Anterior cingulate cortex (tissue), 58 donors: ENCODE measurements around the gene SEC24D.
"Not testable (repeated sequence)": the region's sequence is repeated elsewhere in the genome, so short reads cannot be mapped to it uniquely, and the experiment has no call there.

ENCODE experiments used
- DNase-seq, 58 donors: peaks; one replicate each; lab custom pipeline; 2025; lab: John Stamatoyannopoulos, UW

The SEC24D gene

GRCh38 chr4:118776955-118777640, 58.8 kb downstream of the SEC24D start:
- DNase-seq = not testable (repeated sequence)

DNA sequence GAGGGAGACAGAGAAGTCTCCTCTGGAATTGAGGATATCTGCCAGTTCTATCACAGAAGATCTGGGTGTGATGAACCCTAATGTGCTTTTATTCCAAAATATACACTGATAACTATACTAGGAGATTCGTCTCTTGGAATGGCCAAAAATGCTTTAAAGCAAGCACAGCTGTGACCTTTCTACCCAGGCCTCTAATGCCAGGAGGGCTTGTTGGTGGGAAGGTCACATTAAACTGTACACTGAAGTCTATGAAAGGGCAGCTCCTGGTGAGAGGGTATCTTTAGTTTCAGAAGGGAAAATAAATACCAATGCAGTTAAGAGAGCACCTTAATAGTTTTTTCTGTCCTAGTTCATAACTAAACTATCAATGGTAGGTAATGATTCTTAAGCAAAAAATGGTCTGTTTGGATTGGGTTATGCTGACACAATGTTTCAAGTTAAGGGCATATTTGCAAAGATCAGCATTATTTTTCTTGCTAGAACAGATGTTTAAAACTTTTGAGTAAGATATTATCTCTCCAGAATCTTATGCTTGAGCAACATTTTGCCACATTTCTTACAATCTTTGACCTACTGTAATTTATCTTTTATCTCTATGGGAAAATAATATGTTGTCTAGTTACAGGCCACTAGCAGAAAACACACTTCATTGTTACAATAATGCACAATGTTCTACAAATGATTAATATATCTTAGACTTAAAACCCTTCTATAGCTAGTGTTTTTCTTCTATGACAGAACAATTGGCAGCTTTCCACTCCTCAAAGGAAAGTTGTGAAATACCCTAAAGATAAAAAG, 59.6 kb downstream of the SEC24D start:
- no peak for DNase-seq

- no peak for DNase-seq
Observed at GRCh38 chr4:118775405-118775804, 60.5 kb downstream of the SEC24D start.

DNA sequence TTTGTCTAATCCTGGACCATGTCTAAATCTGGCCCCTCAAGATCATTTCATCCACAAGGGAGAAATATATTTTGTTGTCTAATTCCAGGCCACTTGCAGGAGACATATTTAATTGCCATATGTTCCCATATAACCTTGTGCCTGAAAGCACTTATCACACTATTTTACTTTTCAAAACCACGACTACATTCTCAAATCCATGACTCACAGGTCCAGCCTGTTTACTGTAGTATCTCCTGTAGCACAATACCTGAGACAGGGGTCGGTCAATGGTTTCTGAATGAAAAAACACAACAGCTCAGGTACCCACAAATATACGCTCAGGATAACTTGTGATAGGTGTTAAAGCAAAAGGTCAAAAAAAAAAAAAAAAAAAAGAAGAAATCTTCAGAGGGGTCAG, 60.9 kb downstream of the SEC24D start:
- no peak for DNase-seq

DNA sequence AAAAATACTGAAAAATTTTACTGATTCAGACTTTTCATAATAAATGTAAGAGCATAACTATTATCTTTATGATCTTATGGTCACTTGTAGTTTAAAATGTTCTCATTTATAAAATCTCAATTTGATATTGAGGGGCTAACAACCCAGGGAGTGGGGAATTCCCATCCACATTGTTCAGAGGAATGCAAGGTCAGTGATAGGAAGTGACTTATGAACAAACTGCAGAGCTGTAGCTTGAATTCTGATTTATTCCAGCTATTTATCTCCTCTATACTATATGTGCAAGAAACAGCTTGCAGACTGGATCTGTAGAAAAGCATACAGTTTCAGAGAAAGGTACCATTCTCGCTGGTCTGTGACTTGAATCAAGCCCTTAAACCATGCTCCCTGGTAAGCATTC, 61.6 kb downstream of the SEC24D start:
- no peak for DNase-seq

DNA sequence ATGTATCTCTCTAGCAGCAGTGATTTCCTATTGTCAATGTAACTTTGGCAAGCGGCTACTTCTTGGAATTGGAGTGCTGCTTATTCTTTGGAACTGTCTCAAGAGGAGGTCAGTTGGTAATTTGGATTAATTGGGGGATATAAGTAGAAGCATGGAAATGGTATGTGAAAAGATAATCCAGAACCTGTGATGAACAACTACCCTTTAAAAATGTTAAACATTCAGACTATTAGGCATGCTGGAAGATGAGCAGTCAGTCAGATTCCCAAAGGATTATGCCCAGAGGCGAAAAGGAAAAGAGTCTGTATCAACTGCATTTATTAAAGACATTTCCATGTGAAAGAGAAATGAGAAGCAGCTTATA, 62.5 kb downstream of the SEC24D start:
- no peak for DNase-seq

- DNase-seq = no peak
Observed at GRCh38 chr4:118772767-118773428, 63.0 kb downstream of the SEC24D start.

DNA sequence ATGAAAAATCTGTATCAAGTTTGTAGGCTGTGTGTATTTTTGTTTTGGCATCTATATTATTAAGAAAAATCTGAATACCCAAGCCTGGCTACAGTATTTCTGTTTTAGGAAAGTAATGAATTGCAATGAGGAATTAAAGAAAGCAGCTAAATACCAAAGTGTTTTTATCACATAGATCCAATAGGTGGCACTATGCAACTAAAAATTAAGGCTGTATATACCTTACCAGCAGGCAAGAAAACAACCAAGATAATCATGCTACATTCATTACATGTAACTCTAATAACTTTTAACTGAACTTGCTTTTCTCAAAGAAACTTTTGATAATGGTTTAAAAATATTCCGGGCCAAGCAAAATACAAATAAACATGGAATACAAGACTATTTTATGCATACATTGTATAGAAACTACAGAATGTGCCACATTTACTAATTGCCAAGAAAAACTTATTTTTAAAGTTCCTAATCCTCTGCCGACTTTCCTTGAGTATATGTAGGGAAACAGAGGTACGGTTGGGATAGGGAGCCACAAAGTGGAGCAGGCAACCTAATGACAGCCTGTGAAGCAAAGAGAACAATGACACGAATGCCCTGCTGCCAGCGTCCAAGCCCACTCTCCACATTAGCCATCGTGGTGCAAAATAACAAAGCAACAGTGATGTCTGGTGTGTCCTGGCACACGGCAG, 63.7 kb downstream of the SEC24D start:
- DNase-seq = peak in 1 of 58 donors; percentile 19

DNA sequence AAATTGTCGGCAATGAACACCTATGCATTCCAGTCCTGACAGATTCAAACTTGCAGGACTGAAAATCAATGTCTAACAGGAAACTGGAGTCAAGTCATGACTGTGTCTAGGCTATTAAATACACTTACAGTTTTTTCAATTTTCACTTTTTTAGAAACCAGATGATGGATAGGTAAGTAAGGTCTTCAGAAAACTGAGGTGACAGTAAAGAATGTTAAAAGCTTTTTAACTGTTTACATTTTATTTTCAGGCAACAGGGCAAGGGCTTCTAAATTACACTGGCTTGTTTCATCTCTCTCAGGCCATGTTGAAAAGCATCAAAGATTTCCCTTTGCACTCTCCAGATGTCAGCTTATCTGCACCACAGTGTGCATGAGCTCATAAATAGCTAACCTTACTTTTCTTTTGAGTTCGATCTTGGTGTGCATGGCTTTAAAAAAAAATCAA, 65.2 kb downstream of the SEC24D start:
- DNase-seq = no peak

- DNase-seq = no peak
Observed at GRCh38 chr4:118769161-118769560, 66.8 kb downstream of the SEC24D start.

DNA sequence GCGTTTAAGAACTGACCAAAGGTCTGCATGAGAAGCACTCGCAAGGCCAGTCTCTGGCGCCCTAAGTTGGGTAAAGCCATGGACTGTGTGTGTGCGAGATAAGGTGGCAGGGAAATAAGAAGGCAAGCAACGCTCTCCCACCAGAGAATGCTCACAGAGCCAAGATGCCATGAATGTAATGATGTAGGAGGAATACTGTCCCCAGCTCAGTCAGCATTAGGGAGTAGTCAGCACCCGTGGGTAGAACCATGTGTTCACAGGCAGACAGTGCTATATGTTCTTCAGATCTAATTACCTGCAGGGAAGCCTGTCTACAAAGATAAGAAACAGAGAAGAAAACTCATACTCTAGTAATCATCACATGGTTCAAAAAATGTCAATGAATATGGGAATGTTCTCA, 68.8 kb downstream of the SEC24D start:
- peak in 5 of 58 donors; percentile 1 to 14 (median 6) for DNase-seq

GRCh38 chr4:118765399-118765798, 70.5 kb downstream of the SEC24D start:
- no peak for DNase-seq

DNA sequence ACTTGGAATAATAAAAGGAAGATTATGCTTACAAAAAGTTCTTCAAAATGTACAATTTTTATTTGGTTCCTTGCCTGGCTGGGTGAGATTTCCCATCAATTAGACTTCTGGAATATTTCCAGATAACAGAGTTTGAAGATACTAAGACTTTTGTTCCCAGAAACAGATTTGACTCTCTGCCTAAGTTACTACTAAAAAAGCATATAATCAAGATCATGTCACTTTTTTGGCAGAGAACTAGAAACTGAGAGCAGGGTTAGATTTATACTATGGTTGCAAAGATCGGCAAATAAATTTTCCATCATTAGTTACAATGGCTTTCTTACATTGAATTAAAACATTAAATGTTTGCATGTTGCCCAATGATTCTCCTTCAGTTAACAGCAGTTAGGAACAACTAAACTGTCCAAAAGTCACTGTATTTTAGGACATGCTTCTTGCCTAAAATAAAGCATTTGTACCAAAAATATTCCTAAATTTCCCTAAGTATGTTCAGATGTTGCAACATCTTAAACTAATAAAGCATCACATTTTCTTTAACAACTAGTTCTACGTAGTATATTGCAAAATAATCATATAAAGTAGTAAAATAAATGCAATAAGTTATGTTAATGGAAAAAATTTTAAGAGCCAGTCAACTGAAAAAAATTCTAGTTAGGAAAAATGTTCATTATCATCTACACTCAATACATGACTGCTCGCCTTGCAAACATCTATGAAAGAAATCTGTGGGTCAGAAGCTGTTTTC, 73.0 kb downstream of the SEC24D start:
- DNase-seq = no peak

- no peak for DNase-seq
Observed at GRCh38 chr4:118762155-118762554, 73.8 kb downstream of the SEC24D start.

GRCh38 chr4:118761397-118762016, 74.4 kb downstream of the SEC24D start:
- no peak for DNase-seq

DNA sequence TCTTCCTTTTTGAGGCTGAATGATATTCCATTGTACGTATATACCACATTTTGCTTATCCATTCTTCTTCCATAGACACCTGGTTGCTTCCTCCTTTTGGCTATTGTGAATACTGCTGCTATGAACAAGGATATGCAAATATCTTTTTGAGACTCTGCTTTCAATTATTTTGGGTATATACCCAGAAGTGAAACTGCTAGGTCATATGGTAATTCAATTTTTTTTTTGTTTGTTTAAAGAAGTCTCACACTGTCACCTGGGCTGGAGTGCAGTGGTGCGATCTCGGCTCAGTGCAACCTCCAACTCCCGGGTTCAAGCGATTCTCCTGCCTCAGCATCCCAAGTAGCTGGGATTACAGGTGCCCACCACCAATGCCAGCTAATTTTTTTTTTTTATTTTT, 75.4 kb downstream of the SEC24D start:
- DNase-seq = no peak

- DNase-seq = no peak
Observed at GRCh38 chr4:118760092-118760491, 75.8 kb downstream of the SEC24D start.

- DNase-seq = no peak
Observed at GRCh38 chr4:118759481-118759880, 76.4 kb downstream of the SEC24D start.

GRCh38 chr4:118758293-118758692, 77.6 kb downstream of the SEC24D start:
- DNase-seq = no peak

DNA sequence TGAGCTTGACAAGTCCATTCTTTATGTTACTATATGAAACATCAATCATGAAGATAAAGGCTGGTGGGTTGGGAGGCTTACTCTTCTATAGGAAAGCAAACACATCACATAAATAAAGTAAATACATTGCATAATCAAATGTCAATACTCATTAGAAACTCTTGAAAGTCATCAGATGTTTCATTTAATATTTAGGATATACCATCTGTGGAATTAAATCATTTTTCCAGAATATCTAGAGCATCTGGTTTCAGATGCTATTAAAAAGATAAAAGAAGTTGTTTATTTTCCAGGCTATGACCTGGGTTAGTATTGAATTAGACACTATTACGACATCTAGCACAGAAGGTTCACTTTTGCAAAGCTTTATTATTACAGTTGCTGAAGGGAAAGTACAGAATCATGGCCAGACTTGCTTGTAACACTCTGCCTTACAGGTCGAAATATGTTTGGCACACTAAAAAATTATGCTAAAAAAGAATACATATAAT, 78.1 kb downstream of the SEC24D start:
- no peak for DNase-seq
